Mesothelial cell of epicardium (in vitro differentiated cells): ENCODE results near the gene AIF1L. TPM values are rescaled to one million over a fixed set of nuclear protein-coding genes. Genes with fewer than 3 reads are reported as not detected.
A peak's percentile ranks its signal among the peaks of the same experiment; 100 is the strongest.
"Not testable (repeated sequence)": the region's sequence is repeated elsewhere in the genome, so short reads cannot be mapped to it uniquely, and the experiment has no call there.

Experiments
- DNase-seq, 2 experiments: peaks; one replicate each; pipeline ENCODE4 v3.0.0; 2021; ENCODE audit warnings: low spot score in 2 of 2; ENCODE audit not compliant: unreplicated experiment in 2 of 2
- H3K27ac Mint-ChIP-seq: 2 replicates; pipeline ENCODE4 v1.8.0; 2021; ENCODE audit warnings: mixed read lengths
- H3K27me3 Mint-ChIP-seq: 2 replicates; pipeline ENCODE4 v1.8.0; 2021; ENCODE audit warnings: low read depth, mixed read lengths
- H3K36me3 Mint-ChIP-seq: 2 replicates; pipeline ENCODE4 v1.8.0; 2021; ENCODE audit warnings: mixed read lengths
- H3K4me1 Mint-ChIP-seq: 2 replicates; pipeline ENCODE4 v1.8.0; 2021; ENCODE audit warnings: mixed read lengths
- H3K4me3 Mint-ChIP-seq: 2 replicates; pipeline ENCODE4 v1.8.0; 2021; ENCODE audit warnings: mild to moderate bottlenecking, moderate library complexity, mixed read lengths
- H3K9me3 Mint-ChIP-seq: 2 replicates; pipeline ENCODE4 v1.8.0; 2021; ENCODE audit warnings: mixed read lengths
- CTCF ChIP-seq: fragments of 200-600 bp; sonication (generic); IDR thresholded peaks from one replicate; pipeline ENCODE4 v1.5.0; 2021; ENCODE audit warnings: antibody characterized with exemption; ENCODE audit not compliant: unreplicated experiment
- total RNA-seq: library from RNA; stranded (reverse); gene quantifications from 3 replicates; pipeline ENCODE4 v1.2.1, GENCODE V29; 2021

AIF1L gene
- total RNA-seq, 1 donor from 2014 or later = 23.1 TPM

DNA sequence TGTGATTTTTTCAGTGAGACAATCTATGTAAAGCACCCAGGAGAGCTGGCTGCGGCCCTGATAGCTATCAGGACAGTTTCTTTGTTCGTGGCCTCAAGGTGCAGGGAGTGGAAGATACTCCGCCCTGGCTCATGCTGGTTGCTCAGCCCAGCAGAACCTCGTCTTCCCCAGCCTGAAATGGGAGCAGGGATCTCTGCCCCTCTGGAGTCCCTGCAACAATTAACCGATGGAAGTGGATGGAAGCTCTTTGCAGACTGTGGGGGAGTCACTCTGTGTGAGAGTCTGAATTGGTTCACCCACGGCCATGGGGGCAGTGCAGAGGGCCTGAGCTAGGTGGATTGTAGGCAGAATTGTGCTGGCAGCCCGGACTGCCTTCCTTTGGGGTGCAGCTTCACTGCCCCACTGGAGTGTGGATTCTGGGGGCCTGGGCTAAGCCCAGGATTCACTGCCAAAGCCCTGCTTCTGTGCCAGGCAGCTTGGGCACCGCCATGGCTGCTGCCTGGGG, 2.8 kb downstream of the AIF1L start:
- no peaks in the 10 kb centered on the region for H3K9me3 Mint-ChIP-seq
- H3K4me3 Mint-ChIP-seq = peak overlapping the region; percentile 21
- H3K27ac Mint-ChIP-seq = no peak overlapping the region
- TF ChIP-seq CTCF = no peak
- H3K27me3 Mint-ChIP-seq = peaks cover 25% of the 10 kb centered on the region
- peaks cover 14% of the 10 kb centered on the region for H3K4me1 Mint-ChIP-seq
- no peaks in the 10 kb centered on the region for H3K36me3 Mint-ChIP-seq
- DNase-seq = no peak

- peaks cover 14% of the 10 kb centered on the region for H3K4me1 Mint-ChIP-seq
- H3K27ac Mint-ChIP-seq, DNase-seq, H3K4me3 Mint-ChIP-seq, H3K36me3 Mint-ChIP-seq, H3K9me3 Mint-ChIP-seq: not testable (repeated sequence)
- H3K27me3 Mint-ChIP-seq = peaks cover 18% of the 10 kb centered on the region
These were observed 3.5 kb downstream of the AIF1L start for GRCh38 chr9:131099845-131100244.

- H3K27me3 Mint-ChIP-seq = peaks cover 12% of the 10 kb centered on the region
- no peak overlapping the region for H3K27ac Mint-ChIP-seq
- H3K4me3 Mint-ChIP-seq = no peak overlapping the region
- no peak for DNase-seq
- TF ChIP-seq CTCF = no peak
- H3K9me3 Mint-ChIP-seq = no peaks in the 10 kb centered on the region
- H3K4me1 Mint-ChIP-seq = peaks cover 14% of the 10 kb centered on the region
- H3K36me3 Mint-ChIP-seq = no peaks in the 10 kb centered on the region
These were observed 4.1 kb downstream of the AIF1L start for GRCh38 chr9:131100445-131100844.

DNA sequence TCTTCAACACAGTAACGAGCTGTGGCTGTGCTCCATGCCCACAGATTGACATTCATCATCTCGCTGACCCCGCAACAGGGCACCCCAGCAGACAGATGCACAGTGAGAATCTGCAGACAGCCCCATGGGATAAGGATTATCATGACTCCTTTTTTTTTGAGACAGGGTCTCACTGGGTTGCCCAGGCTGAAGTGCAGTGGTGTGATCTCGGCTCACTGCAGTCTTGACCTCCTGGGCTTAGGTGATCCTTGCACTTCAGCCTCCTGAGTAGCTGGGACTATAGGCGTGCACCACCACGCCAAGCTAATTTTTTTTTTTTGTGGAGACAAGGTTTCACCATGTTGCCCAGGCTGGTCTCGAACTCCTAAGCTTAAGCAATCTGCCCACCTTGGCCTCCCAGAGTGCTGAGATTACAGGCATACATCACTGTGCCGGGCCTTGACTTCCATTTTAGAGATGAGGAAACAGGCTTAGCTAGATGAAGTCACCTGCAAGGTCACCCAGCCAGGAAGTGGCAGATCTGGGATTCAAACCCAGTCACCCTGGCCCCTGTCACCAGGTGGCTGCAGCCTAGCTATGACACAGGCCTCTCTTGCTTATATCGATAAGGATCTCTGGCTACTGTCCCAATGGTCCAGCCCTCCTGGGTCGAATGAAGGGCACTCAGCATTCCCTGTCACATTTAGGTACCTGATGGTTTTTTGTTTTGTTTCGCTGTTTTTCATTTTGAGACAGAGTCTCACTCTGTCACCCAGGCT, 5.1 kb downstream of the AIF1L start:
- Mint-ChIP-seq H3K4me1 (peaks cover 10% of the 10 kb centered on the region), H3K9me3 (no peaks in the 10 kb centered on the region), H3K27me3 (peaks cover 5% of the 10 kb centered on the region), H3K27ac (no peak overlapping the region), H3K4me3 (no peak overlapping the region), H3K36me3 (peaks cover 2% of the 10 kb centered on the region)
- DNase-seq = no peak
- TF ChIP-seq CTCF = no peak

DNA sequence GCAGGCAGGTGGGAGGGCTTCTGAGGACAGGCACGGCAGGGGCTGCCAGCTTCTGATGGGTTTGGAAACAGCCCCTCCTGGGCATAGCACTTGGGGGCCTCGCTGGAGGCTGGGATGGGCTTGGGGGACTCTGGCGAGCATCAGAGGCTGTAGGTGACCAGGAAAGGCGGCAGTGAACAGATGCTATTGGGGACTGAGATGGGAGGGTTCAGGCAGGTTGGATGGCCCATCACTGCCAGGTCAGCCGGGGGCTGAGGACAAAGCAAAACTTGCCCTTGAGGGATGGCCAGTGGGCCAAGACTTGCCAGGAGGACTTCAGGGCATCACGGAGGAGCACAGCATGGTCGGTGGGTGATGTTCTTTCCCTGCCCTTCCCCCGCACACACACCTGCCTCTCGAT, 6.7 kb downstream of the AIF1L start:
- H3K27ac Mint-ChIP-seq = no peak overlapping the region
- peaks cover 2% of the 10 kb centered on the region for H3K36me3 Mint-ChIP-seq
- TF ChIP-seq CTCF = no peak

DNA sequence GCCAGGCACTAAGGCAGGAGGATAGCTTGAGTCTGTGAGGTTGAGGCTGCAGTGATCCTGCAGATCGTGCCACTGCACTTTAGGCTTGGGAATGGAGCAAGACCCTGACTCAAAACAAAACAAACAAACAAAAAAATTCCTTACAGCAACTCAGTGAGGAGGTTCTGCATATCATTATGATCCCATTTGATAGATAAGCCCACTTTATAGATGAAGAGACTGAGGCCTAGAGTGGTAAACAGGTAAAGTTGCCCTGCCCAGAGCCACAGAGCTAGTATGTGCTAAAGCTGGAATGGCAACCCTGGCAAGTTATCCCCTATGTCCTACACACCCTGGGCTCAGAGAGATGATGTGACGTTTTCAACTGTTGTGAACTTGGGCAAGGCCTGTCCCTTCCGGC, 7.2 kb downstream of the AIF1L start:
- Mint-ChIP-seq H3K4me3 (no peak overlapping the region), H3K27ac (no peak overlapping the region), H3K4me1 (peaks cover 5% of the 10 kb centered on the region), H3K27me3 (no peaks in the 10 kb centered on the region), H3K9me3 (no peaks in the 10 kb centered on the region), H3K36me3 (peaks cover 2% of the 10 kb centered on the region)
- no peak for DNase-seq
- TF ChIP-seq CTCF = no peak

More for the DNA sequence above, 6.7 kb downstream of the AIF1L start:
- Mint-ChIP-seq H3K4me3 (no peak overlapping the region), H3K27me3 (no peaks in the 10 kb centered on the region), H3K4me1 (peaks cover 5% of the 10 kb centered on the region), H3K9me3 (no peaks in the 10 kb centered on the region)
- DNase-seq = no peak
